NCI-H2227 (cell line): ENCODE results near the gene RCL1.
A peak's percentile ranks its signal among the peaks of the same experiment; 100 is the strongest.
"Not testable (repeated sequence)": the region's sequence is repeated elsewhere in the genome, so short reads cannot be mapped to it uniquely, and the experiment has no call there.

Experiments used
- DNase-seq: peaks from one replicate; lab custom pipeline; 2025; ENCODE audit not compliant: unreplicated experiment; lab: John Stamatoyannopoulos, UW

The RCL1 gene

GRCh38 chr9:4781408-4781807, 11.3 kb upstream of the RCL1 start:
- DNase-seq, result no peak

GRCh38 chr9:4783191-4783590, 9.6 kb upstream of the RCL1 start:
- DNase-seq, result not testable (repeated sequence)

- DNase-seq, result no peak
These were observed 8.3 kb upstream of the RCL1 start for GRCh38 chr9:4784403-4784802.

- no peak for DNase-seq
These were observed 6.1 kb upstream of the RCL1 start for GRCh38 chr9:4786599-4786998.

GRCh38 chr9:4787876-4788275, 4.9 kb upstream of the RCL1 start:
- no peak for DNase-seq

- DNase-seq, result no peak
These were observed 4.0 kb upstream of the RCL1 start for GRCh38 chr9:4788703-4789102.

- peak; percentile 69 for DNase-seq
These were observed 631 bp upstream of the RCL1 start for GRCh38 chr9:4792054-4792571.

GRCh38 chr9:4793459-4794395, 983 bp downstream of the RCL1 start:
- no peak for DNase-seq

- DNase-seq, result no peak
These were observed 1.9 kb downstream of the RCL1 start for GRCh38 chr9:4794691-4795090.

GRCh38 chr9:4795108-4795507, 2.4 kb downstream of the RCL1 start:
- not testable (repeated sequence) for DNase-seq

GRCh38 chr9:4796530-4796929, 3.8 kb downstream of the RCL1 start:
- DNase-seq, result no peak

GRCh38 chr9:4796988-4797853, 4.5 kb downstream of the RCL1 start:
- DNase-seq, result peak; percentile 26

GRCh38 chr9:4797854-4798150, 5.1 kb downstream of the RCL1 start:
- no peak for DNase-seq

GRCh38 chr9:4798281-4799032, 5.7 kb downstream of the RCL1 start:
- DNase-seq, result no peak

GRCh38 chr9:4799033-4799430, 6.3 kb downstream of the RCL1 start:
- DNase-seq, result no peak

GRCh38 chr9:4799775-4800174, 7.0 kb downstream of the RCL1 start:
- no peak for DNase-seq

- no peak for DNase-seq
These were observed 8.4 kb downstream of the RCL1 start for GRCh38 chr9:4801156-4801555.

- DNase-seq, result no peak
These were observed 11.2 kb downstream of the RCL1 start for GRCh38 chr9:4803670-4804530.

- no peak for DNase-seq
These were observed 11.8 kb downstream of the RCL1 start for GRCh38 chr9:4804531-4805016.
